ENCODE results near the gene NFATC2IP.
"Not testable (repeated sequence)": the region's sequence is repeated elsewhere in the genome, so short reads cannot be mapped to it uniquely, and the experiment has no call there.

Gene NFATC2IP

GRCh38 chr16:28974007-28974436 lies 23.3 kb downstream of the NFATC2IP start:
- peak; percentile 36 for DNase-seq (ENCODE audit: low read depth)

- peak; percentile 95 for DNase-seq (ENCODE audit: low read depth)
Observed at GRCh38 chr16:28974437-28975157, 23.9 kb downstream of the NFATC2IP start, which contains the start of gene SPNS1. SPNS1 (plus strand) TSS chr16:28974778; CDS start chr16:28975152, 374 bp downstream.

- no peak for DNase-seq (ENCODE audit: low read depth)
Observed at GRCh38 chr16:28975158-28975599, 24.4 kb downstream of the NFATC2IP start.

- DNase-seq (ENCODE audit: low read depth): no peak
Observed at GRCh38 chr16:28977703-28978662, 27.2 kb downstream of the NFATC2IP start.

GRCh38 chr16:28980330-28980729 lies 29.6 kb downstream of the NFATC2IP start:
- not testable (repeated sequence) for DNase-seq (ENCODE audit: low read depth)

- DNase-seq (ENCODE audit: low read depth): no peak
Observed at GRCh38 chr16:28980929-28981328, 30.2 kb downstream of the NFATC2IP start.

- no peak for DNase-seq (ENCODE audit: low read depth)
Observed at GRCh38 chr16:28981517-28981916, 30.8 kb downstream of the NFATC2IP start.

GRCh38 chr16:28982418-28982817 lies 31.7 kb downstream of the NFATC2IP start:
- DNase-seq (ENCODE audit: low read depth): no peak

GRCh38 chr16:28982949-28983348 lies 32.2 kb downstream of the NFATC2IP start:
- no peak for DNase-seq (ENCODE audit: low read depth)

GRCh38 chr16:28983644-28984043 lies 32.9 kb downstream of the NFATC2IP start:
- no peak for DNase-seq (ENCODE audit: low read depth)

- no peak for DNase-seq (ENCODE audit: low read depth)
Observed at GRCh38 chr16:28984091-28984490, 33.4 kb downstream of the NFATC2IP start.

GRCh38 chr16:28984619-28985135 lies 33.9 kb downstream of the NFATC2IP start, which contains the start of gene LAT:
LAT (plus strand) TSS chr16:28985052; CDS start chr16:28985418, 366 bp downstream.
- DNase-seq (ENCODE audit: low read depth): no peak

- no peak for DNase-seq (ENCODE audit: low read depth)
Observed at GRCh38 chr16:28985211-28986041, 34.7 kb downstream of the NFATC2IP start.

GRCh38 chr16:28986046-28986445 lies 35.3 kb downstream of the NFATC2IP start:
- DNase-seq (ENCODE audit: low read depth): no peak

- DNase-seq (ENCODE audit: low read depth): no peak
Observed at GRCh38 chr16:28986492-28986891, 35.8 kb downstream of the NFATC2IP start.

- no peak for DNase-seq (ENCODE audit: low read depth)
Observed at GRCh38 chr16:28987170-28987853, 36.6 kb downstream of the NFATC2IP start.

- no peak for DNase-seq (ENCODE audit: low read depth)
Observed at GRCh38 chr16:28989363-28989762, 38.6 kb downstream of the NFATC2IP start.

GRCh38 chr16:28990375-28991040 lies 39.8 kb downstream of the NFATC2IP start:
- no peak for DNase-seq (ENCODE audit: low read depth)

GRCh38 chr16:28991687-28992086 lies 41.0 kb downstream of the NFATC2IP start:
- DNase-seq (ENCODE audit: low read depth): no peak

- DNase-seq (ENCODE audit: low read depth): no peak
Observed at GRCh38 chr16:28992496-28992895, 41.8 kb downstream of the NFATC2IP start.
